ENCODE results near the gene RUSF1. TPM values are rescaled to one million over a fixed set of nuclear protein-coding genes. Genes with fewer than 3 reads are reported as not detected.

The RUSF1 gene
- total RNA-seq, 1 experiment from 2014 or later: 30.5 TPM

- H3K36me3 Mint-ChIP-seq (ENCODE audit: insufficient read depth, unreplicated experiment): no peaks in the 10 kb centered on the region
- POLR2A ChIA-PET: no interaction called here
- no peak for DNase-seq
- BruUV-seq (replicated peaks): no TSS peak
- no peaks in the 10 kb centered on the region for H3K4me1 ChIP-seq
- no peak for TF ChIP-seq CTCF (IDR thresholded peaks at IDR 0.05; ENCODE audit: insufficient read depth in 1 of 2, low read depth in 1 of 2, low read length in 1 of 2, severe bottlenecking in 1 of 2, unreplicated experiment in 1 of 2)
- H3K27me3 ChIP-seq (replicated peaks; ENCODE audit: control insufficient read depth, insufficient read depth, low read length): no peaks in the 10 kb centered on the region
- no peaks in the 10 kb centered on the region for H3K9me3 Mint-ChIP-seq (ENCODE audit: unreplicated experiment)
- H3K27me3 Mint-ChIP-seq (ENCODE audit: insufficient read depth, unreplicated experiment): peaks cover 6% of the 10 kb centered on the region
- H3K36me3 ChIP-seq (ENCODE audit: control insufficient read depth, insufficient read depth, low read length): no peaks in the 10 kb centered on the region
- CTCF ChIA-PET: no interaction called here
- intact Hi-C loops (cut with micrococcal nuclease; ENCODE audit: unreplicated experiment): no loop called here
- no peak overlapping the region for H3K4me3 Mint-ChIP-seq (ENCODE audit: unreplicated experiment)
- no peaks in the 10 kb centered on the region for H3K9me3 ChIP-seq
- H3K4me1 Mint-ChIP-seq (ENCODE audit: low read depth, unreplicated experiment): no peaks in the 10 kb centered on the region
- no peak overlapping the region for H3K27ac Mint-ChIP-seq (ENCODE audit: unreplicated experiment)
- no peak overlapping the region for H3K4me3 ChIP-seq (ENCODE audit: low read depth, low read length)
Observed at GRCh38 chr16:31532896-31533295, 24.7 kb upstream of the RUSF1 start.

GRCh38 chr16:31532120-31532519 lies 23.9 kb upstream of the RUSF1 start:
- Mint-ChIP-seq H3K36me3 (ENCODE audit: insufficient read depth, unreplicated experiment) (no peaks in the 10 kb centered on the region), H3K9me3 (ENCODE audit: unreplicated experiment) (no peaks in the 10 kb centered on the region), H3K4me3 (ENCODE audit: unreplicated experiment) (no peak overlapping the region), H3K4me1 (ENCODE audit: low read depth, unreplicated experiment) (no peaks in the 10 kb centered on the region), H3K27ac (ENCODE audit: unreplicated experiment) (no peak overlapping the region), H3K27me3 (ENCODE audit: insufficient read depth, unreplicated experiment) (peaks cover 11% of the 10 kb centered on the region)
- H3K36me3 ChIP-seq (ENCODE audit: control insufficient read depth, insufficient read depth, low read length): no peaks in the 10 kb centered on the region
- ChIA-PET CTCF (no interaction called here), POLR2A (no interaction called here)
- H3K27me3 ChIP-seq (replicated peaks; ENCODE audit: control insufficient read depth, insufficient read depth, low read length): no peaks in the 10 kb centered on the region
- intact Hi-C loops (cut with micrococcal nuclease; ENCODE audit: unreplicated experiment): no loop called here
- H3K4me1 ChIP-seq: no peaks in the 10 kb centered on the region
- no peak overlapping the region for H3K4me3 ChIP-seq (ENCODE audit: low read depth, low read length)
- H3K9me3 ChIP-seq: no peaks in the 10 kb centered on the region
- no peak for TF ChIP-seq CTCF (IDR thresholded peaks at IDR 0.05; ENCODE audit: insufficient read depth in 1 of 2, low read depth in 1 of 2, low read length in 1 of 2, severe bottlenecking in 1 of 2, unreplicated experiment in 1 of 2)
- no peak for DNase-seq
- no TSS peak for BruUV-seq (replicated peaks)

GRCh38 chr16:31531096-31531495 lies 22.9 kb upstream of the RUSF1 start:
- intact Hi-C loops (cut with micrococcal nuclease; ENCODE audit: unreplicated experiment): no loop called here
- Histone ChIP-seq H3K4me3 (ENCODE audit: low read depth, low read length) (no peak overlapping the region), H3K27me3 (replicated peaks; ENCODE audit: control insufficient read depth, insufficient read depth, low read length) (no peaks in the 10 kb centered on the region), H3K4me1 (no peaks in the 10 kb centered on the region), H3K36me3 (ENCODE audit: control insufficient read depth, insufficient read depth, low read length) (no peaks in the 10 kb centered on the region), H3K9me3 (no peaks in the 10 kb centered on the region)
- H3K4me1 Mint-ChIP-seq (ENCODE audit: low read depth, unreplicated experiment): no peaks in the 10 kb centered on the region
- H3K36me3 Mint-ChIP-seq (ENCODE audit: insufficient read depth, unreplicated experiment): no peaks in the 10 kb centered on the region
- H3K27me3 Mint-ChIP-seq (ENCODE audit: insufficient read depth, unreplicated experiment): peaks cover 11% of the 10 kb centered on the region
- no peaks in the 10 kb centered on the region for H3K9me3 Mint-ChIP-seq (ENCODE audit: unreplicated experiment)
- no peak for DNase-seq
- no peak overlapping the region for H3K27ac Mint-ChIP-seq (ENCODE audit: unreplicated experiment)
- no TSS peak for BruUV-seq (replicated peaks)
- H3K4me3 Mint-ChIP-seq (ENCODE audit: unreplicated experiment): no peak overlapping the region
- TF ChIP-seq CTCF (IDR thresholded peaks at IDR 0.05; ENCODE audit: insufficient read depth in 1 of 2, low read depth in 1 of 2, low read length in 1 of 2, severe bottlenecking in 1 of 2, unreplicated experiment in 1 of 2): no peak
- POLR2A ChIA-PET: no interaction called here
- CTCF ChIA-PET: no interaction called here
